Spleen (tissue), 7 donors: Measurements from ENCODE around the gene SHISA9.

ENCODE experiments used
- POLR2AphosphoS5 ChIP-seq, 3 donors: sonication (generic); formaldehyde crosslinking; IDR thresholded peaks; one replicate each; pipeline ENCODE4 v1.5.1; 2017; ENCODE audit warnings: antibody characterized with exemption in 3 of 3
- TF ChIP-seq, protein P1 (sequence below), 11 experiments: fragments of 200-600 bp in 7 of 11; fragments of 450-650 bp in 4 of 11; sonication (generic) in 4 of 11; IDR thresholded peaks in 8 of 11; conservative IDR thresholded peaks in 3 of 11; 1 replicate in 7 of 11; 2 replicates in 4 of 11; pipeline versions ENCODE4 v1.4.0 to v1.8.0; 2016 to 2021; ENCODE audit warnings: antibody characterized with exemption in 11 of 11, inconsistent platforms in 4 of 11, mild to moderate bottlenecking in 1 of 11
- donor health status: DM: no; HTN: no; CAD: no; lungs with moderate emphysema.
- donor health status: DM: no; HTN: no; CAD: no.
- donor health status: DM: no; HTN: no; CAD: no.

DNA sequence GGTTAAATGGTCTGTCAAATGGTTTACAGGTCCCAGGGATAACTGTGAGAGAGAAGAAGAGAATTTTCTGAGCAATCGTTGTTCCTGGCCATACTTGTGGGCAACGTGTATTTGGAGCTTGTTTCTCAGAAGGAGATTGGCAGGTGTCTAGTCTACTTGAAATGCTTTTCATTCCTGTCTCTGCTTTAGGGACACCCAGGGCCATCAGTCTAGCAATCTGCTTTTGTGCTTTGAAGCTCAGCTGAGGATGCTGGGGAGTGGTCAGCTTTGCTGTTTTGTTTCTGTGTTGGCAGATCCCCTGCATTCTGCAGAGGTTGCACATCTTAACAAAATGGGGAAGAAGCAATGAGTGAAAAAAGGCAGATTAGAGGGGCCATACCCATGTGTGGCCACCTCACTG, 193.7 kb downstream of the SHISA9 start:
- TF ChIP-seq, protein P1, sequence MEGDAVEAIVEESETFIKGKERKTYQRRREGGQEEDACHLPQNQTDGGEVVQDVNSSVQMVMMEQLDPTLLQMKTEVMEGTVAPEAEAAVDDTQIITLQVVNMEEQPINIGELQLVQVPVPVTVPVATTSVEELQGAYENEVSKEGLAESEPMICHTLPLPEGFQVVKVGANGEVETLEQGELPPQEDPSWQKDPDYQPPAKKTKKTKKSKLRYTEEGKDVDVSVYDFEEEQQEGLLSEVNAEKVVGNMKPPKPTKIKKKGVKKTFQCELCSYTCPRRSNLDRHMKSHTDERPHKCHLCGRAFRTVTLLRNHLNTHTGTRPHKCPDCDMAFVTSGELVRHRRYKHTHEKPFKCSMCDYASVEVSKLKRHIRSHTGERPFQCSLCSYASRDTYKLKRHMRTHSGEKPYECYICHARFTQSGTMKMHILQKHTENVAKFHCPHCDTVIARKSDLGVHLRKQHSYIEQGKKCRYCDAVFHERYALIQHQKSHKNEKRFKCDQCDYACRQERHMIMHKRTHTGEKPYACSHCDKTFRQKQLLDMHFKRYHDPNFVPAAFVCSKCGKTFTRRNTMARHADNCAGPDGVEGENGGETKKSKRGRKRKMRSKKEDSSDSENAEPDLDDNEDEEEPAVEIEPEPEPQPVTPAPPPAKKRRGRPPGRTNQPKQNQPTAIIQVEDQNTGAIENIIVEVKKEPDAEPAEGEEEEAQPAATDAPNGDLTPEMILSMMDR (IDR thresholded peaks at IDR 0.05 in 8 of 11, conservative IDR thresholded peaks at IDR 0.05 in 3 of 11) = no peak
- no peak for TF ChIP-seq POLR2AphosphoS5 (IDR thresholded peaks at IDR 0.05)
